SJCRH30 (cell line): ENCODE results near the gene CPNE1. TPM values are rescaled to one million over a fixed set of nuclear protein-coding genes. Genes with fewer than 3 reads are reported as not detected.

Experiments used
- DNase-seq, 2 experiments: peaks; one replicate each; pipeline ENCODE4 v3.0.0-alpha.2; 2015 to 2020
- H3K27ac ChIP-seq: fragments of 250-450 bp; sonication (Bioruptor Pico); 2 replicates; pipeline ENCODE4 v1.5.1; 2020; ENCODE audit warnings: mild to moderate bottlenecking, moderate library complexity
- H3K27me3 ChIP-seq: fragments of 250-450 bp; sonication (Bioruptor Pico); 2 replicates; pipeline ENCODE4 v1.5.1; 2020; ENCODE audit warnings: mild to moderate bottlenecking, moderate library complexity
- H3K36me3 ChIP-seq: fragments of 250-450 bp; sonication (Bioruptor Pico); 2 replicates; pipeline ENCODE4 v1.5.1; 2020; ENCODE audit warnings: mild to moderate bottlenecking, moderate library complexity
- H3K4me1 ChIP-seq: fragments of 250-450 bp; sonication (Bioruptor Pico); 2 replicates; pipeline ENCODE4 v1.5.1; 2020; ENCODE audit warnings: mild to moderate bottlenecking, moderate library complexity
- H3K4me3 ChIP-seq: fragments of 250-450 bp; sonication (Bioruptor Pico); 2 replicates; pipeline ENCODE4 v1.5.1; 2020; ENCODE audit warnings: mild to moderate bottlenecking, moderate library complexity
- H3K9me3 ChIP-seq: fragments of 250-450 bp; sonication (Bioruptor Pico); replicated peaks from 2 replicates; pipeline ENCODE4 v1.5.1; 2020; ENCODE audit warnings: mild to moderate bottlenecking, moderate library complexity
- total RNA-seq: library from RNA; depleted of rRNA; stranded (reverse); fragments of >200 nt; shearing (Covaris generic); gene quantifications from 2 replicates; pipeline ENCODE4 v1.2.3, GENCODE V29; 2014

Gene CPNE1
- total RNA-seq, 1 experiment from 2014 or later = 297 TPM

- Histone ChIP-seq H3K4me3 (no peak overlapping the region), H3K4me1 (no peaks in the 10 kb centered on the region), H3K36me3 (no peaks in the 10 kb centered on the region), H3K27me3 (no peaks in the 10 kb centered on the region; the same call in 1 of the 2 replicates), H3K9me3 (no peaks in the 10 kb centered on the region), H3K27ac (no peak overlapping the region)
- DNase-seq = no peak
Measured at GRCh38 chr20:35610833-35611427, 53.8 kb downstream of the CPNE1 start.

- Histone ChIP-seq H3K4me1 (no peaks in the 10 kb centered on the region), H3K4me3 (no peak overlapping the region), H3K36me3 (no peaks in the 10 kb centered on the region), H3K27ac (no peak overlapping the region), H3K27me3 (no peaks in the 10 kb centered on the region; the same call in 1 of the 2 replicates), H3K9me3 (no peaks in the 10 kb centered on the region)
- no peak for DNase-seq
Measured at GRCh38 chr20:35607003-35607735, 57.5 kb downstream of the CPNE1 start.

GRCh38 chr20:35606127-35606526 is 58.6 kb downstream of the CPNE1 start:
- no peaks in the 10 kb centered on the region for H3K4me1 ChIP-seq
- H3K27me3 ChIP-seq = no peaks in the 10 kb centered on the region; the same call in 1 of the 2 replicates
- H3K4me3 ChIP-seq = no peak overlapping the region
- H3K36me3 ChIP-seq = no peaks in the 10 kb centered on the region
- H3K27ac ChIP-seq = no peak overlapping the region
- DNase-seq = no peak
- no peaks in the 10 kb centered on the region for H3K9me3 ChIP-seq

GRCh38 chr20:35604449-35604747 is 60.3 kb downstream of the CPNE1 start:
- H3K27me3 ChIP-seq = no peaks in the 10 kb centered on the region
- no peaks in the 10 kb centered on the region for H3K4me1 ChIP-seq
- H3K36me3 ChIP-seq = no peaks in the 10 kb centered on the region
- no peak overlapping the region for H3K4me3 ChIP-seq
- no peak overlapping the region for H3K27ac ChIP-seq
- DNase-seq = peak; percentile 33 to 49
- H3K9me3 ChIP-seq = no peaks in the 10 kb centered on the region

- H3K9me3 ChIP-seq = no peaks in the 10 kb centered on the region
- H3K4me1 ChIP-seq = 0 out of 2 replicates have a peak, but pooled peaks cover 4% of the 10 kb centered on the region
- DNase-seq = no peak
- no peak overlapping the region for H3K27ac ChIP-seq
- H3K4me3 ChIP-seq = no peak overlapping the region
- H3K36me3 ChIP-seq = no peaks in the 10 kb centered on the region
- no peaks in the 10 kb centered on the region for H3K27me3 ChIP-seq
Measured at GRCh38 chr20:35603695-35604448, 60.8 kb downstream of the CPNE1 start.

- H3K27ac ChIP-seq = no peak overlapping the region
- H3K36me3 ChIP-seq = no peaks in the 10 kb centered on the region
- H3K4me3 ChIP-seq = no peak overlapping the region
- no peaks in the 10 kb centered on the region for H3K27me3 ChIP-seq
- no peaks in the 10 kb centered on the region for H3K9me3 ChIP-seq
- no peak for DNase-seq
- peaks cover 10% of the 10 kb centered on the region for H3K4me1 ChIP-seq
Measured at GRCh38 chr20:35602851-35603495, 61.7 kb downstream of the CPNE1 start.

- H3K4me1 ChIP-seq = peaks cover 19% of the 10 kb centered on the region
- H3K4me3 ChIP-seq = no peak overlapping the region
- DNase-seq = no peak
- no peaks in the 10 kb centered on the region for H3K27me3 ChIP-seq
- H3K36me3 ChIP-seq = no peaks in the 10 kb centered on the region
- H3K27ac ChIP-seq = no peak overlapping the region
- no peaks in the 10 kb centered on the region for H3K9me3 ChIP-seq
Measured at GRCh38 chr20:35601990-35602389, 62.7 kb downstream of the CPNE1 start.

GRCh38 chr20:35600993-35601973 is 63.4 kb downstream of the CPNE1 start:
- no peaks in the 10 kb centered on the region for H3K27me3 ChIP-seq
- DNase-seq = no peak
- no peak overlapping the region for H3K27ac ChIP-seq

GRCh38 chr20:35600176-35600992 is 64.3 kb downstream of the CPNE1 start:
- Histone ChIP-seq H3K36me3 (no peaks in the 10 kb centered on the region), H3K27ac (no peak overlapping the region), H3K4me3 (no peak overlapping the region), H3K27me3 (no peaks in the 10 kb centered on the region), H3K4me1 (peaks cover 29% of the 10 kb centered on the region), H3K9me3 (no peaks in the 10 kb centered on the region)
- DNase-seq = no peak

More at GRCh38 chr20:35600993-35601973, 63.4 kb downstream of the CPNE1 start:
- Histone ChIP-seq H3K4me1 (peaks cover 26% of the 10 kb centered on the region), H3K9me3 (no peaks in the 10 kb centered on the region), H3K36me3 (no peaks in the 10 kb centered on the region), H3K4me3 (no peak overlapping the region)

- no peak overlapping the region for H3K27ac ChIP-seq
- peaks cover 29% of the 10 kb centered on the region for H3K4me1 ChIP-seq
- no peaks in the 10 kb centered on the region for H3K27me3 ChIP-seq
- no peaks in the 10 kb centered on the region for H3K36me3 ChIP-seq
- no peaks in the 10 kb centered on the region for H3K9me3 ChIP-seq
- H3K4me3 ChIP-seq = no peak overlapping the region
- DNase-seq = no peak
Measured at GRCh38 chr20:35599776-35600120, 65.0 kb downstream of the CPNE1 start.

- Histone ChIP-seq H3K36me3 (no peaks in the 10 kb centered on the region), H3K4me3 (no peak overlapping the region), H3K4me1 (peaks cover 29% of the 10 kb centered on the region), H3K27ac (no peak overlapping the region), H3K9me3 (no peaks in the 10 kb centered on the region), H3K27me3 (no peaks in the 10 kb centered on the region)
- DNase-seq = no peak
Measured at GRCh38 chr20:35598899-35599775, 65.6 kb downstream of the CPNE1 start.

GRCh38 chr20:35598476-35598875 is 66.2 kb downstream of the CPNE1 start:
- H3K9me3 ChIP-seq = no peaks in the 10 kb centered on the region
- H3K27me3 ChIP-seq = no peaks in the 10 kb centered on the region
- no peaks in the 10 kb centered on the region for H3K36me3 ChIP-seq
- peaks cover 29% of the 10 kb centered on the region for H3K4me1 ChIP-seq
- no peak overlapping the region for H3K4me3 ChIP-seq
- no peak overlapping the region for H3K27ac ChIP-seq
- peak; percentile 56 to 87 for DNase-seq

GRCh38 chr20:35597186-35597585 is 67.5 kb downstream of the CPNE1 start:
- Histone ChIP-seq H3K9me3 (no peaks in the 10 kb centered on the region), H3K27ac (no peak overlapping the region), H3K36me3 (no peaks in the 10 kb centered on the region), H3K27me3 (no peaks in the 10 kb centered on the region), H3K4me3 (no peak overlapping the region), H3K4me1 (peaks cover 29% of the 10 kb centered on the region)
- DNase-seq = peak; percentile 66 to 89
